HG03175 (cell line): ENCODE measurements around the gene F5.

Source experiments
- ATAC-seq: cut with Tn5 transposase; IDR thresholded peaks from one replicate; pipeline ENCODE4 v1.9.1; 2021; ENCODE audit warnings: mild to moderate bottlenecking, moderate library complexity; ENCODE audit not compliant: unreplicated experiment

The F5 gene

GRCh38 chr1:169588785-169589485 is 2.7 kb upstream of the F5 start:
- no peak for ATAC-seq

DNA sequence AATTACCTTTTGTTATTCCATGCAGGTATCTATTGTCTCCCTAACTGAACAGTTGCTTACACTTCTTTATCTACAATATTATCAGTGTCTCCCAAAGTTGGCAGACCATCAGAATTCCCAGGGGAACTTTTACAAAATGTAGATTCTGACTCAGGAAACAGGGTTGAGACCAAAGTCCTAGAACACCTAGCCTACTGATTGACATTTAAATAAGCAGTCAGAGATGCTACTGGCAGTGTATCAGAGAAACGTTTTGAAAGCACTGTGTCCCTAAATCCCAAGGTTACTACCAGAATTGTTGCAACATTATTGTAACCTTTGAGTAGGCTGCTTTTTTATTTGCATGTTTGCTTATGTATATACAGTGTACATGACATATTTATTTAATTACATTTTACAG is 1.8 kb upstream of the F5 start:
- ATAC-seq, result no peak

DNA sequence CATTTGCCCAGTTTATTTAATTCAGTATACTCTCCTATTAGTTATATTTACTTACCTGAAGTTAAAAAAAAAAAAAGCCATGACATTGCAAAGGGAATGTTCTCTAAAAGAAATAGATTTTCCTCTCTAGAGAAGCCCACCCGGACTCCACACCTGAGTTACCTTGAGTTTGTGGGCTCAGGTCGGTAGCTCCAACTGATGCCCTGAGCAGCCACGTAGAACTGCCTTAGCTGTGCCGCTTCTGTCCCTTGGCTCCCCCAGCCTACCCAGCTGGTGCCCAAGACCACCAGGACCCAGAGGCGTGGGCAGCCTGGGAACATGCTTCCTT is 250 bp downstream of the F5 start:
- ATAC-seq, result peak; percentile 13

DNA sequence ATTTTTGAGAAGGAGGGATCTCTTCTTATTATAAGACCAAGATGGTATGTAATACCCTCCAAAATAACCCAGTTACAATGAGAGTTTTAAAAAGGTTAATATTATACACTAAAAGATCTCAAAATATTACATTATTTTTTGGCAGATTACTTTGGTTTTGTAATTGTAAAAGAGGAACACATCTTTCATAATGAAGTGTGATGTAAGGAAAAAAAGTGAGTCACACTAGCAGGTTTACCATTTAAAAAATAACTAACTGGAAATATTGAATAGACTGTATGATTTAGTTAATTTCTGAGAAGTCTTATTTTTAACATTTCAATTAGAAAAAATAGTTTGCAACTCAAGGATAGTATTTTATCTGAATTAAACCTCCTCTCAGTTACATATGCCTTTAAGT is 1.1 kb downstream of the F5 start:
- ATAC-seq, result no peak

GRCh38 chr1:169584483-169585144 is 1.7 kb downstream of the F5 start:
- no peak for ATAC-seq

DNA sequence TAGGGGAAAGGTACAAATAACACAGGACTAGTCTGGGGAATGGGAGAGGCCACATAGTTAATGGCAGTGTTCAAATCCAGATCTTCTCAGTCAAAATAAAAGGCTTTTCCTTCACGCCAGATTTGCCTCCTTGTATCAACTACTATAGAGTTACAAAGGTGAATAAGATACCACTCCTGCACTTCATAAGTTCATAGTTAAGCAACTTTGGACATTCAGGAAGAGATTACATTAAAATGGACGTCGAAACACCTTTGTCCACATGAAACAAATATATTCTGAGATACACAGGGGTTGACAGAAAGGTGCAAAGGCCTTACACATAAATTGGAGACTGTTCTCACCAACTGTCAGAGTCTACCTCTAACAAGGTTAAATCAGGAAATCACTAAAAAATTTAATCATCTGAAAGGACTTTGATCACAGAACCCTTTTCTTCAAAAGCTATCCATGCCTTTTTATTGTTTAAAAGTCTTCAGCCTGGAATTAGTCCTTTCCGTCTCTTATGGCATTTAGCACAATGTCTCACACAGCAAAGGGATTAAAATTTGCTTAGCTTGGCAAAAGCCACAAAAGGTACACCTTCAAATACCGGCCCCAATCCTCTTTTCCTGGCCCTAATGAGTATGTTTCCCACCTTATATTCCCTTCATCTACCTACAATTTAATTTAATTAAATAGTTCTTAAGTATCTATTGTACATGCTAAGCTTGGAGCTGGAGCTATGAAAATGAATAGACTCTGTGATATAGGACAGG is 8.1 kb downstream of the F5 start:
- no peak for ATAC-seq

DNA sequence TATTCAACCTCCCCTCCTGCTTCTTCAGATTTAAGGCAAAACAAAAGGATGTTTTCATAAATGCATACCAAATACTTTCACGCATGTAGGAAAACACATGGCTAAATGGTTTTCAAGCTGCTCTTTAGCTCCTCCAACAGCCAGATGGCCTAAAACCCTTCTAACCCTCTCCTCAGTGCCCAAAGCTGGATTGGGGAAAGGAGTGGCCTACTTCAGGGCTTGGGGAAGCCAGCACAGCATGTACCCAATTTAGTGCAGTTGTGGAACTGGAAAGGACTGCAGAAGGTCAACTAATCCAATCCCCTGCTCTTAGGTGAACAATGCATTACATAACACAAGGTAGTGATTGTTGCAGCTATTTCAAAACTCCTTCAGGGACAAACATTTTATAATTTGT is 9.3 kb downstream of the F5 start:
- ATAC-seq, result no peak

DNA sequence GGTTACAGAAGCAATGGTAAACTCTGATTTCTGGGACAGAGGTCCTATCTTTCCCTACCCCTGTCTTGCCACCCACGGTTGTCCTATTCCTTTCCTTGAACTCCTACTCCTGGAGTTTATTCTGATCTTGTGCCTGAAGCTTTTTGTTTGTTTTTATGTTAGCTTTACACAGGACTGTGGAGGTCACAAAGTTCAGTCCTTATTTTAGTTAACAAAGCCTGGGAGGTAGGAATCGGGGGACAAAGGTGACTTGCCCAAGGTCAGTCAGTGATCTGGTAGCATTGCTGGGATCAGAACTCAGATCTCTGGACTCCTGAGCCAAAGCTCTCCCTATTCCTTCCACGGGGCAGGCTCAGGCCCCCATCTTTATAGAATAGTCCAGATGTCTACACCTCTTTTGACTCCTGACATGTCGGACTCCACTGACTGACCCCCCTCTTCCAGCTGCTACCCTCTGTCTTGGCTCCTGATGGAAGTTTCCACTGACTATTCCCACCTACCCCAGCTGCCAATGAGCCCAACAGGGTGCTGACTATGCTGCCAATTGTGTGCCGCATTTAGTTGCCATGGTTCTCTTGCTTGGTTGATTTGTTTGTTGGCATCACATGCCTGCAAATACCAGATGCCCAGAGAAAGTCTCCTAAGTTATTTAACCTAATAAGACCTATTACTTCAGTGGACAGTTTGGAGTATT is 9.9 kb downstream of the F5 start:
- ATAC-seq, result no peak

DNA sequence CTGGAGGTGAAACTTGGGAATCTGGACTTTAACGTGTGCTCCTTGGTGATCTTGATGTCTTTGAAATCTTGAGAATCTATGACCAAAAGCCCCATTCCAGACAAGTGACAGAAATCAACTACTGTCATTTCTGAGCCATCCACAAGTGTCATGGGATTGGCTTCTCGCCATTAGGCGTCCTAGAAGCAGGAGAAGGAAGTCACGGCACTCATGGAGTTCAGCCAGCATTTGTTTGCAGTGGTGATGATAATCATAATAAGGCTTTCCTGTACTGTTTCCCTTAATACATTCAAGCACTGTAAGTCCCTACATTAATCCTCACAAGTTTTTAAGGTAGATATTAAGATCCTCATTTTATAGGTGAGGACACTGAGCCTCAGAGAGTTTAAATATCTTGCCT is 11.9 kb downstream of the F5 start:
- ATAC-seq, result no peak

- no peak for ATAC-seq
Measured at GRCh38 chr1:169572187-169572586, 14.1 kb downstream of the F5 start.

DNA sequence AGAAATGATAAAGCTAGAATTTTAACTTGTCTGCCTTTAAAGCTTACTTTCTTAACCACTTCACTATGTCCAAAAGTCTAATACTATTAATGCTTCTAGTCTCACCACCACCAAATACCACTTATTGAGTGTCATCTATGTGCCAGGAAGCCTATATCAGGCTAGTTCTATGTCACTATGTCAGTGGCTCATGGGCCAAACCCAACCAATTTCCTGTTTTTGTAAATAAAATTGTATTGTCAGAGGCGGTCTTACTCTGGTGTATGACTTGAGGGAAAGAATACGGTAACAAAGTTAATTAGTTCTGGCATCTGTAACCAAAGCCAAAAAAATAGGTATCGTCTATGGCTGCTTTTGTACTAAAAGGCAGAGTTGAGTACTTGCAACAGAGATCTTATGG is 14.8 kb downstream of the F5 start:
- no peak for ATAC-seq

- ATAC-seq, result no peak
Measured at GRCh38 chr1:169570172-169570574, 16.1 kb downstream of the F5 start.

- ATAC-seq, result no peak
Measured at GRCh38 chr1:169568497-169568896, 17.8 kb downstream of the F5 start.

DNA sequence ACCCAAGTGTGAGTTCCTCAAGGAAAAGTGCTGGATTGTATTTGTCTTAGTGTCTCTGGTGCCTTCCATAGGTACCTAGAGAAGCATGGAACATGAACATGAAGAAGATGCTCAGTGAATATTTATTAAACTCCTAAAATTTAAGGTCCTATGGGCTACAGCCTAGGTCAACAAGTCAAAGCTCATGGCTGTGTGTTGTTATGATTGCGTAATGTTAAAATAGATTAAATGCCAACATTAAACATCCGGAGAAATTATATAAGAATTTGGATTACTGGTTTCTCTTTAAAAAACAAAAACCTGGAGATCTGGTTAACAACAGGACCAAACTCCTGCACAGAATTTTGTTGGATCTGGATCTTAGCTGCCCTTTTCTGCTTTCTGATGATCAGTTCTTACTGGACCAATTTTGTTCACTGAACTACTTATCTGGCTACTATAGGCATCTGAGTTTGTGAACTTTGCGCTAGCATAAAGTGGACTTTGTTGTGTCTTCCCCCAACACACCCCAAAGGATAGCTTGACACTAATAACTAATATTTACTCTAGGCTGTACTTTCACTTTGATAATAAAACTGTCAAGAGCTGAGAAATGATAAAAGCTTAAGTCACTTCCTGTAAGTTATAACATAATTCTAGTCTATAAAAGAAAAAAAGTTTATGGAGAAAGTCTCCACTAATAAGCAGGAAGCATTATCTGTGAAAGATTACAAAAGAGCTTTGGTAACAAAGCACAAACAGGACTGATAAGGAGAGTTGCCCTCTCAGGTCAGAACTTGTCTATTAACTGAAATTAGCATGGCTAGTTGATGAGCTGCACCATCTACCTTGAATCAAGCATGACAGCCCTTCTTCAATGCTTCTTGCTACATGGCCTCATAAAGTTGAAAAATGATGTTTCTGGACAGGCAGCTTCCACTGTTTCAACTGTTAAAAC is 20.7 kb downstream of the F5 start:
- ATAC-seq, result no peak

- no peak for ATAC-seq
Measured at GRCh38 chr1:169563650-169564049, 22.6 kb downstream of the F5 start.

DNA sequence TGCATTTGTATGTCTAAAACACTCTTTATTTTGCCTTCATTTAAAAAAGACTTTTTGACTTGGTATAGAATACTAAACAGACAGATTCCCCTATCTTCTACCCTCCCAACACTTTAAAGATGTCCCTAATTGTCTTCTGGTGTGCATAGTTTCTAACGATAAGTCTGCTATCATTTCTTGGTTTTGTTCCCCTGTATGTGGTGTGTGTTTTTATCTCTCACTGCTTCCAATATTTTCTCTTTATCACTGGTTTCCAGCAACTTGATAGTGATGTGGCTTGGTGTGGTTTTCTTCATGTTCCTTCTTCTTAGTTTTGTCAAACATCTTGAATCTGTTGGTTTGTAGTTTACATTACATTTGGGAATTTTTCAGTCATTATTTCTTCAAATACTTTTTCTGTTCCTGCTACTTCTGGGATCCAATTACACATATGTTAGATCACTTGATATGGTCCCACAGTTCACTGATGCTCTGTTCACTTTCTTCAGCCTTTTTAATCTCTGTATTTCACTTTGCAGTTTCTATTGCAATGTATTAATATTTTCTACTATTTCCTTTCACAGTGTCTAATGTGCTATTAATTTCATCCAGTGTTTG is 23.2 kb downstream of the F5 start:
- ATAC-seq, result no peak

DNA sequence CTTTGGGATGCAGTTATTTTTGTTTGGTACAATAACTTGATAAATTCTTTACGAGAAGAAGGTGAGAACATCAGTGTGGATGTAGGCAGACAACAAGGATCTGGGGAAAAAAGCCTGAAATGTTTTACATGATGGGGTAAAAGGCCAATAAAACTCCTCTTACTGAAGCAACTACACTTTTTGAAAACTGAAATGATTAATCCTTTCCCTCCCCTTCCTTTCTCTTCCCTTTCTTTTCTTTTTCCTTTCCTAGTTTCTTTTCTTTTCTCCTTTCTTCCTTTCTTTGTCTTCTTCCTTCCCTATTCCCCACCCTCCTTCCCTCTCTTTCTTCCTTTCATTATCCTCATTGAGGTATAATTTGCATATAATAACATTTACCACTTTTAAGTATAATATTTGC is 24.6 kb downstream of the F5 start:
- no peak for ATAC-seq

DNA sequence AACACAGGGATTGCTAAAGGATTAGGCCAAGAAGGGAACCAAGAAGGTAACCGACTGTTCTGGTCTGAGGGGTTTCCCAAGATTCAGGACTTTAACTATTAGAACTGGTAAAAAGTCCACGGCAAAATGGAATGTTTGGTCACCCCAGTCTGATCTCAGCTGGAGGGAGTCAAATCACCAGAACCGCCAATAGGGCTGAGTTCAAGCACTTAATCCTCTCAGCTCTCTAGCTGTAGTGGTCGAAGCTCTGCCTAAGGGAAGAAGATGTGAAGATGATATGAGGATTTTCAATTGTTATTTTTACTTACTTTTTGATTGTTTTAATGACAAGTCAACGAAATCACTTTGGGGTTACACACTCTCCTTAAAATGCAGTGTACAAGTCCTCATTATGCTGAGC is 29.1 kb downstream of the F5 start:
- ATAC-seq, result no peak

- ATAC-seq, result peak; percentile 58
Measured at GRCh38 chr1:169550294-169550693, 36.0 kb downstream of the F5 start.

DNA sequence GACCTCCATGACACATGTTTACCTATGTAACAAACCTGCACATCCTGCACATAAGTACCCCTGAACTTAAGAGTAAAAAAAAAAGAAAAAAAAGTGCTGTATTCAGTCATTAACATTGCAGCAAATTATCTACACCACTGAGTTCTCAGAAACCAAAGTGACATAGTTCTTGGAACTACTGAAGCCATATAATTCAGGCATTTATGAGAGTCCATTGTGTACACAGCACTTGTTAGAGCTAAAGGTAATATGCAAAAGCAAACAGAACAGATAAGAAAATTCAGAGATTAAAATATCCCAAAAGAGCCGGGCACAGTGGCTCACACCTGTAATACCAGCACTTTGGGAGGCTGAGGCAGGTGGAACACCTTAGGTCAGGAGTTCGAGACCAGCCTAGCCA is 38.0 kb downstream of the F5 start:
- no peak for ATAC-seq
